HG02852 (cell line): ENCODE data around the gene RDH14.

Experiments used
- ATAC-seq: cut with Tn5 transposase; IDR thresholded peaks from one replicate; pipeline ENCODE4 v1.9.1; 2021; ENCODE audit warnings: mild to moderate bottlenecking, moderate library complexity; ENCODE audit not compliant: unreplicated experiment

Gene RDH14

DNA sequence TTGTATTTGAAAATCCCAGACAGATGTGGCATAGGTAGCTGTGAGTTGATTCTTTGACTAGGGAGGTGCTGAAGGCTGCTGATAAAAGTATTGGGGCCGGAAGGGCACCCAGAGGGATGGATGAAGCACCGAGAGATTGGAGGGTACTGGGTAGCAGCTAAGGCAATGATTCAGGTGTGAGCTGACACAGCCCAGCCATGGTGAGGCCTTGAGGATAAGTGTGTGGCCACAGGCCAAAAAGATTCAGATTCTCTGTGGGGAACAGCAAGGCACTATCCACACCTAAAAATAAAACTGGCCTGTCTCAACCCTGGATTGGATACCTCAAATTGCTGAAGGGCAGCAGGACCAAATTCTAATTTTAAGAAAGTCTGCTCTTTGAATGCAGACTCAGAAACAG, 35.2 kb downstream of the RDH14 start:
- ATAC-seq: no peak

DNA sequence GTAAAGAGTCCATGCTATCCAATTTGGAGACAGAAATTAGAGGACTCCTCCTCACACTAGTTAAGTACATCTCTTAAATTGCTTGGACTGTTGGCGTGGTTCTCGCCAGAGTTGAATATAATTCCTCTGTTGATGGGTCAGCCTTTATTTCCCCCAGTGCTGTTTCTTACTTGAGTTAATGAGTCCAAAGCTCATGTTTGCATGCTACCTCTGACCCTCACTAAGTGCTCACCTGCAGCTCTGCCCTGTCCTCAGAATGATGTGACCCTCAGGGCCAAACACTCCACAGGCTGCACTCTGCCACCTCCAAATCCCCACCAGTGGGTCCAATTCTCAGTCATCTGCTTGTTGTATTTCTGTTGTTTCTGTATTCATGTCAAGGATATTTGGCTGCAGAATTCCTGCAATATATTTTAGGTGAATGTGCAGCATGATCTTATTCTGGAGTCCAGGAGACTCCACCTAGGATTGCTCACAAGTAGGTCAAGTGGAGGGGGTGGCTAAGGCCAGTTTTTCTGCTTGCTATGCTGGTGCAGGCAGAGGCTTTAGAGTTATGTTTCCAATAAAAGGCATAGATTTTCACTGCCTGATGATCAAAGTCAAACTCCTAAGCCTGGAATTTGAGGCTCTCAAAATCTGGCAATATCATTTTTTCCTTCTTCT, 37.8 kb downstream of the RDH14 start:
- no peak for ATAC-seq

DNA sequence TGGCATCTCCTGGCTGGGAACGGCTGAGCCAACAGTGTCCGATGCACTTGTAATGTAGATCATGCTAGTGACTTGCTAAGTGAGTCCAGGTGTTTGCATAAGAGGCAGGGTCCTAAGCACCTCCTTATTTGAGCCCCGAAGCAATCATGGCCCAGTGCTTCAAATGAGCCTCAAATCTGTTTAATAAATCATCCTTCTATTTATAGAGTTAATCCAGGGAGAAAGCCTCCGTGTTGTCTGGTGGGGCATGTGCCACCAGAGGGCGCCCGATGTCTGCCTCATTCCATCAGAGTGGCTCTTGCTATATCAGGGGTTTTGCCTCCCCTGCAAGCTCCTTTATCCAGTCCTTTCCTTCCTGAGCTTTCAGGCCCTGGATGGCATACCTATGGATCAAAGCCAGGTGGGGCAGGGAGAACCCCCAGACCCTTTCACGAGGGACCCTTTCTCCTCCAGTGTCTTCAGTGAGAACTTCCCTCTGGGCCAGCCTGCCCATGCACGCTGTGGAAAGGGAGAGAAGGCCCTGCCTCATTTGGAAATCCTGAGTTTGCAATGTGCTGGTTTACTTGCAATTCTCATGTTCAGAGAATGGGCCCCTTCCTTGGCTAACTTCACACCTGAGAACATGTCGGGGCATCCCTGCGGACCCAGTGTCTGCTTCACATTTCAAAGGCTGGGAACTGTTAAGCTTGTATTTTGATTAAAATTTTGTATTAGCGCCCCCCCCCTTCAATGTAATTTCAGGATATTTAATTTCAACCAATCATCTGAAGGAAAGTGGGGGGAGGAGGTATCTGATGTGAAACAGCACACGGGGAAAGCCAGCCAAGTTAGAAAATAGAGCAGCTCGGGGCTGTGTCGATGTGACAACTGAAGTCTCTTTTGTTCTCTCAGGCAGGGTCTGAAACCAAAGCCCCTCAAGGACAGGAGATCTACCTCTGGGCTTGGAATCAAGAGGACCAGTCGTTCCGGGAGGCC, 39.7 kb downstream of the RDH14 start:
- ATAC-seq: peak; percentile 90

DNA sequence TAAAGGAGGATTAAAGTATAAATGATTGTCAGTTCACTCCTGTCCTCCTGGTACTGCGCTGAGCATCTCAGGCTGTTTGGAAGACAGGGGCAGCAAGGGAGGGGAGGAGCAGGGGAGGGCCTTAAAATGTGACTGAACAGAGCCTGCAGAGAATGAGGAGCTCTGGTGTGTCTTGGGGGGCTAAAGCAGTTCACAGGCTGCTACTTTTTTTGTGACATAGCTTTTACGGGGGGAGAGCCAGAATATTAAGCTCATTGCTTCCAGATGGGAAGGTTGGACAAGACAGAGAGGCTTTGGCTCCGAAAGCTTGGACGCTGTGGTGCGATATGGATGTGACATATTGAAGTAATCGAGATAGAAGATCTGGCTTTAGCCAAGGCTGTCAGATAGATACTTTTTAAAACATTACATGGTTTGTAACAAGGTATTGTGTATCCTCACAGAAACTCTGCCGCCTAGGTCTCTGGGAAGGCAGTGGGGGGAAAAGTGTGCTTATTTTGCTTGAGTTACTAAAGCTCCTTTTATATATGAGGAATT, 40.5 kb downstream of the RDH14 start:
- no peak for ATAC-seq

DNA sequence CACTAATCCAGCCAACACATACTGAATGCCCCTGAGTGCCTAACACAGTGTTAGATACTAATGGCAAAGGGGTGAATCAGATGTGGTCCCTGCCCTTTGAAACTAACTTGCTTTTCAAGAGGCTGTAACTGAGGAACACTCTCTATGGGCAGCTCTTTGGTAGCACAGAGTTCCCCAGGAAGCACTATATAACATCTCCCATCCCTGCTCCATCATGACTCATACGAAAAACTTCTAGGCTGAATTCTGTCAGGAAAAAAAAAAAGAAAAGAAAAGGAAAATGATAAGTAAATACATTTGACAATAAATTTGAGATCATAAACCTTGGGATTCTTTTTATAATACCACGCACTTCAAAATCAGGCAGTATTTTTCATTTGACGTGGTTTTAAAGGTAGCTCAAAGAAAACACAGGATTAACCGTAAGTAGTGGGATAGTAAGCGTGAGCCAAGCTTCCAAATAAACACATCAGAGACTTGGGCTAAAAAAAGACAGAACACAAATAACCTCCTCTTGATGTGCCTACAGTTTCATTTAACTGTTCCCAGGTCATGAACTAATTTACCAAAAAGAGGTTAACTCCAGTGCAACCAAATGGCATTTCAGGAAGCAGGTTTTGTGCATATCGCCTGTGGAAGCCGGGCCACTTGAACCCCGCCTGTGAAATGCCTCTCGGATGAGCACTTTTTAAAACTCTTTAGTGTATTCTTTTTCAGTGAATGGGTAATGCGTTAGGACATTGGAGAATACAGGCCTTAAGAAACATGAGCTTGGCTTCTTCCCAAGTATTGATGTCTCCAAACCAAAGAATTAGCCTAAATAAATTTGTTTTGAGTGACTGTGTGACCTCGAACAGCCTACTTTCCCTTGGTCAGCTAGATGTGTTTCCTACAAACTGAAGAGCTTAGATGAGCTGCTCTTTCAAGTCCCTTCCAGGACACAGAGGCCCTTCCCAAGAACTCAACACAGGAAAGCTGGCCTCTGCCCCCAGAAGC, 42.0 kb downstream of the RDH14 start:
- ATAC-seq: no peak

DNA sequence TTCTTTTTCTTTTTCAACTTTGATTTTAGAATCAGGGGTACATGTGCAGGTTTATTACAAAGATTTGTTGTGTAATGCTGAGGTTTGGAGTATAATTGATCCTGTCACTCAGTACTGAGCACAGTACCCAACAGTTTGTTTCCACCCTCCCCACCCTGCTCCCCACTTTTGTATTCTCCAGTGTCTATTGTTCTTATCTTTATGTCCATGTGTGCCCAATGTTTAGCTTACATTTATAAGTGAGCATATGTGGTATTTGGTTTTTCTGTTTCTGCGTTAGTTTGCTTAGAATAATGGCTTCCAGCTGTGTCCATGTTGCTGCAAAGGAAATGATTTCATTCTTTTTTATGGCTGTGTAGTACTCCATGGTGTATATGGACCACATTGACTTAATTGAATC, 43.1 kb downstream of the RDH14 start:
- ATAC-seq: no peak

DNA sequence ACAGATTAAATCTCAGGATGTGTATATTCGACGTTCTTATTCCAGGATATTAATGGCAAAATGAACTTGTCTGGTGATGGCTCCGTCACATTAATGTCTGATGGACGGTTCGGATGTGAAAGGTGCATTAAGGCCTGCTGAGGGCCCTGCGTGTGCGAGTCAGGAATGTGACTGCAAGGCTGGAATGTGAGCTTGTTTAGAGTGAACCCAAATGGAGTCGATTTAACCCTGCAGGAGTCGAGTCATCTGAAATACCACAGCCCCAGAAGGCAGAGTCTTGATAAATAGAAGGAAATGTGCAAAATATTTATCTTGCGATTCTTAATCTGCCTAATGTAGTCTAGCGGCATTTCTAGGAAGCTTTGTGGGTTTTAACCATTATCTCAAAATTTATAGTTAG, 44.3 kb downstream of the RDH14 start:
- ATAC-seq: no peak

DNA sequence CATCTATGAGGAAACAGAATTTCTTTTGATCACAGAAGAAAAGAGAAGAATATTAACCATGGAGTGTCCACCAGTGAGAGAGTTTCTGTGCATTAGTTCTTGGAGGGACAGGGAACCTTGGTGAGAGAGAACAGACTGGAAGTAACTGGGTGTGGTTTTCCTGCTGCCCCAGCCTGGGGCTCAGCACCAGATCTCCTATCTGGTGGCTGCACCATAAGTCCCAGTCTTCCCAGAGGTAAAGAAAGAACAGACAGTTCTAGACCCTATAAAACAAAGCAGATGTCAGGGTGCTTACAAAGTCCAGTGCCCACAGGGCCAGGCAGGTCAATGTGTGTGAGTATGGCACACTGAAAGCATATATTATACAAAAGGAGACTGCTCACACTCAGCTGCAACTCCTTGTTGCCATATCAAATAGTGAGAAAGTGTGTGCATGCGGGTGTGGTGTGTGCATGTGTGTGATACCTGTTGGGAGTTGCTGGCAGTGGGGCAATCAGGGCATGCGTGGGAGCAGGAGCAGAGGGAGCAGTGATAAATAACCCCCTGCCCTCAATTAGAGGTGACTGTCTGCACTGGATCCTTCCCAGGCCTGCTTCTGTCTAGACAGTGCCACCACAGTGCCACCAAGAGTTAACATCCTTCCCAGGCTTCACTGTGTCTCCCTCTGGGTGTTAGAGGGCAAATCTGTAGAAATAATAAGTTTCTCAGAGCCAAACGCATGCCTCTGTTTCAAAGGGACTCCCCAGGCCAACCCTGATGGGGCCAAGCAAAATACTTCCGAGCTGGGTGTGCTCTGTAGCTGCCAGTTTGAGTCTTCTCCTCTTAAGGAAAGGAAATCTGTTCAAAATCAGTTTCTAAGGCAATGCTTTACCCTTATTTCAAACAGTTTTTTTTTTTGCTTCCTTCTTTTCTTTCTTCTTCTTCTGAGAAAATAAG, 45.7 kb downstream of the RDH14 start:
- no peak for ATAC-seq

DNA sequence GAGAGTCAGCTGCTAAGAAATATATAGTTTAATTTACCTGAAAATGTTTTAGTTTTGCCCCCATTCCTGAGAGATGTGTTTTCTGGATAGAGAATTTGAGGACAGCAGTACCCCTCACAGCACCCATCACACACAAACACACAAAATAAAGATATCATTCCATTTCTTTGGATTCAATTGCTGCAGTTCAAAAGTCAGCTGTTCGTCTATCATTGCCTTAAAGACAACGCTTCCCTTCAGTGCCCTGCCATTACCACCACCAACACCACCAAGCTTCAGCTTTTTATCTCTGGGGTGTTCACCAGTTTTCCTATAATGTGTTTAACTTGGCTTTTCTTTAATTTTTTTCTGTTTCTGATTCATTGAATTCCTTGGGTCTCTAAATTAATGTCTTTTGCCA, 49.7 kb downstream of the RDH14 start:
- no peak for ATAC-seq

DNA sequence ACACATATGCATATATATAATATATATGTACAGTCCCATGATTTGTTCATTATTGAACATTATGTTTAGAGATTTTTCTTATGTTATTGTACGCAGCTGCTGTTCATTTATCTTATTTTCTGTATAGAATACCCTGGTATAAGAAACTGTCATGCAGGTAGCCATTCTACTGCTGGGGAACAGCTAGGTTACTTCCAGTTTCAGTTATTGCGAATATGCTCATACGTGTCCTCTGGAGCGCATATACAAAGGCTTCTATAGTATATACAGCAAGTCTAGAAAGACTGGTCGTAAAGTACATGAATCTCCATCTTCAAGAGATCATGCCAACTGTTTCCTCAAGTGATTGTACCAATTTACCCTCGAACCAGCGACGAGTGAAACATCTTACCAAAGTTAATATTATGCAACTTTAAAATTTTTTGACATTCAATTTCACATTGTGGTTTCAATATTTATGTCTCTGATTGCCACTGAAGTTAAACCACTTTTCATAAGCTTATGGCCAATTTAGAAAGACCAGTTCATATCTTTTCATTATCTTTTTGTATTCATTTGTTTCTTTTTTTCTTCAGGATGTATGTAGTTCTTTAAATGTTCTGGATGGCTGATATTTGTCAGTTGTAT, 53.5 kb downstream of the RDH14 start:
- peak; percentile 79 for ATAC-seq

DNA sequence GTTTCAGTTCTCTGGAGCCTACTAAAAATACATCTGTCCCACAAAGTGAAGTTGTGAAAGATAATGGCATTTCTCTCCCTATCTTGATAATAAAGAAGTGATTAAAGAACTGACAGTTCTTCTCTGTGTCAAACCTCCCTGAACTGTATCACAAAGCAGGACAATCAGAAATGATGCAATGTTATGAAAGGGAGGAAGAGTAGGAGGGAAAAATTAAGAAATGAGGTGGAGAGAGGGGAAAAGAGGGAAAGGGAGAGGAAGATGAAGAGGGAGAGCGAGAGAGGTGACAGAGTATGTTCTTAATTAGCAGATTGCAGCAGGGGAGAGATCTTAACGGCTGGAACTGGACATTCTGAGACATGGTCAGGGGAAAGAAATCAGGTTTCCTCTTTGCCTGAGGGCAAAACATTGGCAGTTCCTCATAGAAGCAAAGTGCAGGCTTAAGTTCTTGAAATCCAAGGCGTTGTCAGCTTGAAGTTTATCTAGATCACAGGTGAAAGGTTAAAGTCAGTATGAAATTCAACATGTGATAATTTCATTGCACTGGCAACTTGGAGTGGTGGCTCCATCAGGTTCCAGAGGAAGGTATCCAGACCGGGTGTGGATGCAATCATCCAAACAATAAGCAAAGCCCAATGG, 54.6 kb downstream of the RDH14 start:
- no peak for ATAC-seq
